Measurements from ENCODE around the gene GPATCH3.
"Not testable (repeated sequence)": the region's sequence is repeated elsewhere in the genome, so short reads cannot be mapped to it uniquely, and the experiment has no call there.

The GPATCH3 gene

GRCh38 chr1:26862781-26863684, 37.2 kb downstream of the GPATCH3 start, which contains the start of gene SFN:
SFN (plus strand) TSS chr1:26863149; CDS start chr1:26863213, 64 bp downstream.
- peak; percentile 8 for DNase-seq

- DNase-seq, result peak; percentile 7
These were observed 38.3 kb downstream of the GPATCH3 start for GRCh38 chr1:26861889-26862378.

- DNase-seq, result peak; percentile 1
These were observed 39.0 kb downstream of the GPATCH3 start for GRCh38 chr1:26861286-26861701.

GRCh38 chr1:26858891-26859640, 41.2 kb downstream of the GPATCH3 start:
- no peak for DNase-seq

- DNase-seq, result no peak
These were observed 42.1 kb downstream of the GPATCH3 start for GRCh38 chr1:26858160-26858559.

GRCh38 chr1:26857473-26858060, 42.7 kb downstream of the GPATCH3 start:
- no peak for DNase-seq

GRCh38 chr1:26856604-26857469, 43.4 kb downstream of the GPATCH3 start:
- no peak for DNase-seq

GRCh38 chr1:26856181-26856580, 44.1 kb downstream of the GPATCH3 start:
- no peak for DNase-seq

GRCh38 chr1:26855636-26856035, 44.6 kb downstream of the GPATCH3 start:
- DNase-seq, result no peak

GRCh38 chr1:26854906-26855305, 45.4 kb downstream of the GPATCH3 start:
- DNase-seq, result no peak

- DNase-seq, result no peak
These were observed 46.7 kb downstream of the GPATCH3 start for GRCh38 chr1:26853600-26853999.

GRCh38 chr1:26853156-26853555, 47.1 kb downstream of the GPATCH3 start:
- DNase-seq, result peak; percentile 48

GRCh38 chr1:26852701-26853100, 47.6 kb downstream of the GPATCH3 start:
- DNase-seq, result no peak

- no peak for DNase-seq
These were observed 49.1 kb downstream of the GPATCH3 start for GRCh38 chr1:26851106-26851684.

GRCh38 chr1:26848941-26849774, 51.1 kb downstream of the GPATCH3 start:
- peak; percentile 88 for DNase-seq

- DNase-seq, result no peak
These were observed 51.8 kb downstream of the GPATCH3 start for GRCh38 chr1:26848499-26848898.

- DNase-seq, result not testable (repeated sequence)
These were observed 52.4 kb downstream of the GPATCH3 start for GRCh38 chr1:26847826-26848225.

GRCh38 chr1:26844424-26845196, 55.7 kb downstream of the GPATCH3 start:
- DNase-seq, result no peak

All from kidney glomerular epithelial cell (primary cell).